Chondrocyte (in vitro differentiated cells): Measurements from ENCODE around the gene PI4KA. TPM values are rescaled to one million over a fixed set of nuclear protein-coding genes. Genes with fewer than 3 reads are reported as not detected.

Source experiments
- DNase-seq: peaks from one replicate; pipeline ENCODE4 v3.0.0; 2021; ENCODE audit warnings: mixed read lengths, low spot score
- H3K27ac Mint-ChIP-seq: one replicate; pipeline ENCODE4 v1.8.0; 2021; ENCODE audit warnings: mild to moderate bottlenecking, moderate library complexity, mixed read lengths; ENCODE audit not compliant: unreplicated experiment
- H3K27me3 Mint-ChIP-seq: 2 replicates; pipeline ENCODE4 v1.8.0; 2021; ENCODE audit warnings: low read depth, mixed read lengths
- H3K36me3 Mint-ChIP-seq: 2 replicates; pipeline ENCODE4 v1.8.0; 2021; ENCODE audit warnings: low read depth, mixed read lengths
- H3K4me1 Mint-ChIP-seq: 2 replicates; pipeline ENCODE4 v1.8.0; 2021; ENCODE audit warnings: low read depth, mild to moderate bottlenecking, mixed read lengths
- H3K4me3 Mint-ChIP-seq: one replicate; pipeline ENCODE4 v1.8.0; 2021; ENCODE audit warnings: mild to moderate bottlenecking, moderate library complexity, mixed read lengths; ENCODE audit not compliant: unreplicated experiment
- H3K9me3 Mint-ChIP-seq: 2 replicates; pipeline ENCODE4 v1.8.0; 2021; ENCODE audit warnings: low read depth, mixed read lengths
- total RNA-seq: library from RNA; stranded (reverse); gene quantifications from 3 replicates; pipeline ENCODE4 v1.2.1, GENCODE V29; 2021
- TF ChIP-seq, protein P1 (sequence below): fragments of 200-600 bp; sonication (generic); IDR thresholded peaks from 2 replicates; pipeline ENCODE4 v1.5.0; 2021; ENCODE audit warnings: antibody characterized with exemption, mild to moderate bottlenecking, moderate library complexity

PI4KA gene
- total RNA-seq, 1 donor from 2014 or later = 68.3 TPM

DNA sequence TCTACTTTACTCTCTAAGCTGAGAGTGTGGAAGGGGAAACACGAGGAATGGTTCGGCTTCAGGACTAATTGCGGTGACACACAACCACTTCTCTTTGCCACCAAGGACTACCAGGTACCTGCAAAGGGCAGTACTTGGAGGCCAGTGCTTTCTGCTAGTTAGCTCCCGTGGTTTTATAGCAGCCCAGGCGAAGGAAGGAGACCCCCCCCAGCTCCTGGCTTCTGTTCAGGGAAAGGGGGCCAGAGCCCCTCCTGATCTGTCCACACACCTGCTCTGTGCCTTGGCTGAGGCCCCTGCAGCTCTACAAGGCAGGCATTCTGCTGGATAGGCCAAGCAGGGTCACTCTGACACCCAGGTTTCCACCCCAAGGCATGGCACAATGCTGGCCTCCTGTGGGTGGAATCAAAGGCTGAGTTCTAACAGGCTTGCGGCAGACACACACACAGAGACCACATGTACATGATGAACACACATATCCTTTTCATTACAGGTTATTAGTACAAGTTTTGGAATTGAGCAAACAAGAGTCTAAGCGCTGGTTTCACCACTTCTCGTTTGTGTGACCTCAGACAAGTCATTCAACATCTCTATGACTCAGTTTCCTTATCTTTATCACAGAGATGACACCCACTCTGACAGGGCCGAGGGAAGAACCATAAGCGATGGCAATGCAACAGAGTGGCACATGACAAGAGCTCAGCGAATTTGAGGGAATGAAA, 77.2 kb downstream of the PI4KA start:
- Mint-ChIP-seq H3K27me3 (no peaks in the 10 kb centered on the region), H3K36me3 (peaks cover 10% of the 10 kb centered on the region), H3K4me1 (peaks cover 6% of the 10 kb centered on the region), H3K4me3 (no peak overlapping the region), H3K27ac (no peak overlapping the region), H3K9me3 (no peaks in the 10 kb centered on the region)
- TF ChIP-seq, protein P1, sequence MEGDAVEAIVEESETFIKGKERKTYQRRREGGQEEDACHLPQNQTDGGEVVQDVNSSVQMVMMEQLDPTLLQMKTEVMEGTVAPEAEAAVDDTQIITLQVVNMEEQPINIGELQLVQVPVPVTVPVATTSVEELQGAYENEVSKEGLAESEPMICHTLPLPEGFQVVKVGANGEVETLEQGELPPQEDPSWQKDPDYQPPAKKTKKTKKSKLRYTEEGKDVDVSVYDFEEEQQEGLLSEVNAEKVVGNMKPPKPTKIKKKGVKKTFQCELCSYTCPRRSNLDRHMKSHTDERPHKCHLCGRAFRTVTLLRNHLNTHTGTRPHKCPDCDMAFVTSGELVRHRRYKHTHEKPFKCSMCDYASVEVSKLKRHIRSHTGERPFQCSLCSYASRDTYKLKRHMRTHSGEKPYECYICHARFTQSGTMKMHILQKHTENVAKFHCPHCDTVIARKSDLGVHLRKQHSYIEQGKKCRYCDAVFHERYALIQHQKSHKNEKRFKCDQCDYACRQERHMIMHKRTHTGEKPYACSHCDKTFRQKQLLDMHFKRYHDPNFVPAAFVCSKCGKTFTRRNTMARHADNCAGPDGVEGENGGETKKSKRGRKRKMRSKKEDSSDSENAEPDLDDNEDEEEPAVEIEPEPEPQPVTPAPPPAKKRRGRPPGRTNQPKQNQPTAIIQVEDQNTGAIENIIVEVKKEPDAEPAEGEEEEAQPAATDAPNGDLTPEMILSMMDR = no peak
- DNase-seq = peak; percentile 51

DNA sequence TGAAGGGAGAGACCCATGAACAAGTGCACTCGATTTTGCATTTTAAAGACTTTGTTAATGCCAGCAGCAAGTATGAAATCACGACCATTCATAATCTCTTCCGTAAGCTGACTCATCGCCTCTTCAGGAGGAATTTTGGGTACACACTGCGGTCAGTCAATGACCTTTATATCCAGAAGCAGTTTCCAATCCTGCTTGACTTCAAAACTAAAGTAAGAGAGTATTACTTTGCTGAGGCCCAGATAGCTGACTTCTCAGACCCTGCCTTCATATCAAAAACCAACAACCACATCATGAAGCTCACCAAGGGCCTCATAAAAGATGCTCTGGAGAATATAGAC, 78.8 kb downstream of the PI4KA start:
- DNase-seq = no peak
- peaks cover 10% of the 10 kb centered on the region for H3K36me3 Mint-ChIP-seq
- no peak overlapping the region for H3K4me3 Mint-ChIP-seq

DNA sequence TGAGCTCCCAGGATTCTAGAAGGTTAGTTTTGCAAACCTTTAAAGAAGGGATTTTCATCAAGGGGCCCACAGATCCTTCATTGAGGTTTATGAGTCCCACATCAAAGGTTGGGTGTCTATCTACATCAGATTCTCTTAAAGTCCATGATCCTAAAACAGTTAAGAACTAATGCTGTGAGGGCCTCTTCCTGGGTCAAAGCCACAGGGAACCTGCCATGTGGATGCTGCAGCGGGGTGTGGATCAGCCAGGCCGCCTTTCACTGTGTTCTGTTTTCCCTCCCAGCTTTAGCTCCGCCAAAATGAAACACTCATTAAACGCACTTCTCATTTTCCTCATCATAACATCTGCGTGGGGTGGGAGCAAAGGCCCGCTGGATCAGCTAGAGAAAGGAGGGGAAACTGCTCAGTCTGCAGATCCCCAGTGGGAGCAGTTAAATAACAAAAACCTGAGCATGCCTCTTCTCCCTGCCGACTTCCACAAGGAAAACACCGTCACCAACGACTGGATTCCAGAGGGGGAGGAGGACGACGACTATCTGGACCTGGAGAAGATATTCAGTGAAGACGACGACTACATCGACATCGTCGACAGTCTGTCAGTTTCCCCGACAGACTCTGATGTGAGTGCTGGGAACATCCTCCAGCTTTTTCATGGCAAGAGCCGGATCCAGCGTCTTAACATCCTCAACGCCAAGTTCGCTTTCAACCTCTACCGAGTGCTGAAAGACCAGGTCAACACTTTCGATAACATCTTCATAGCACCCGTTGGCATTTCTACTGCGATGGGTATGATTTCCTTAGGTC, 79.4 kb downstream of the PI4KA start:
- TF ChIP-seq, protein P1 = no peak
- Mint-ChIP-seq H3K27ac (no peak overlapping the region), H3K36me3 (peaks cover 10% of the 10 kb centered on the region), H3K4me1 (peaks cover 15% of the 10 kb centered on the region), H3K4me3 (no peak overlapping the region), H3K27me3 (no peaks in the 10 kb centered on the region), H3K9me3 (no peaks in the 10 kb centered on the region)
- no peak for DNase-seq

More for the DNA sequence above, 78.8 kb downstream of the PI4KA start:
- Mint-ChIP-seq H3K27me3 (no peaks in the 10 kb centered on the region), H3K9me3 (no peaks in the 10 kb centered on the region), H3K4me1 (peaks cover 15% of the 10 kb centered on the region), H3K27ac (no peak overlapping the region)
- TF ChIP-seq, protein P1 = no peak

DNA sequence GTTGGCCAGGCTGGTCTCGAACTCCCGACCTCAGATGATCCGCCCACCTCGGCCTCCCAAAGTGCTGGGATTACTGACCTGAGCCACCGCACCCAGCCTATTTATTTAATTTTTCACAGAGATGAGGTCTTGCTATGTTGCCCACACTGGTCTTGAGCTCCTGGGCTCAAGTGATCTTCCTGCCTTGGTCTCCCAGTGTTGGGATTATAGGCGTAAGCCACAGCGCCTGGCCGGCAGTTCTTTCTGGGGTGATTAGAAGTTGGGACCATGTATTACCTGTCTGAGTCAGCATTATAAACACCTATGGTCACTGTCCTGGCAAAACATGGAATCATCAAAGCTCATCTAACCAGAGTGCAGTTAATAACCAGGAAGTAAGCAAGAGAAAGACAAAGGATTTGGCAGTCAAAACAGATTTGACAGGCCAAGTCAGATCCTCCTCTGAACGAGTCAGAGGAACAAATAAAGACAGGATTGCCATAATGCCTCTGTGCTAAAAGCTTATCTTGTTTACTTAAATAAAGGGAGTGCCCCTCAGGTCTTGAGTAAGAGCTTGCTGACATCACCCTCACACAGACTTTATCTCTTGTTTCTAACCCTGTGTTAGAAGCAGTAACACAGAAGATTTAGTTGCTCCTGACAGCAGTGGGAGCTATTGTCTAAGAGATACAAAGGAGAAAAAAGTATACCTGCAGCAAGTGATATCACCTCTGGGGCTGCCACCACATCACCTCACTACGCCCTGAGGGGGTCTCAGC, 81.0 kb downstream of the PI4KA start:
- Mint-ChIP-seq H3K4me1 (peaks cover 9% of the 10 kb centered on the region), H3K27ac (no peak overlapping the region), H3K27me3 (no peaks in the 10 kb centered on the region), H3K36me3 (peaks cover 10% of the 10 kb centered on the region), H3K9me3 (no peaks in the 10 kb centered on the region), H3K4me3 (no peak overlapping the region)
- no peak for DNase-seq
- TF ChIP-seq, protein P1 = no peak
